ENCODE data around the gene KLF16.
A peak's percentile ranks its signal among the peaks of the same experiment; 100 is the strongest.

Gene KLF16

GRCh38 chr19:1854542-1855039 lies 8.8 kb downstream of the KLF16 start:
- H3K27ac ChIP-seq = peak overlapping the region; percentile 93
- no peak for TF ChIP-seq CTCF (IDR thresholded peaks at IDR 0.05)
- no peak for TF ChIP-seq ZFX (IDR thresholded peaks at IDR 0.05; ENCODE audit: borderline replicate concordance)

GRCh38 chr19:1854039-1854541 lies 9.3 kb downstream of the KLF16 start:
- H3K27ac ChIP-seq = peak overlapping the region; percentile 93

GRCh38 chr19:1853295-1854038 lies 9.9 kb downstream of the KLF16 start:
- H3K27ac ChIP-seq = peak overlapping the region; percentile 93
- TF ChIP-seq ZFX (IDR thresholded peaks at IDR 0.05; ENCODE audit: borderline replicate concordance) (no peak), CTCF (IDR thresholded peaks at IDR 0.05) (peak; percentile 97)

More at GRCh38 chr19:1854039-1854541, 9.3 kb downstream of the KLF16 start:
- TF ChIP-seq CTCF (IDR thresholded peaks at IDR 0.05) = no peak
- TF ChIP-seq ZFX (IDR thresholded peaks at IDR 0.05; ENCODE audit: borderline replicate concordance) = no peak

GRCh38 chr19:1852581-1853128 lies 10.7 kb downstream of the KLF16 start:
- TF ChIP-seq CTCF (IDR thresholded peaks at IDR 0.05) = no peak
- no peak for TF ChIP-seq ZFX (IDR thresholded peaks at IDR 0.05; ENCODE audit: borderline replicate concordance)

GRCh38 chr19:1851654-1852580 lies 11.5 kb downstream of the KLF16 start:
- H3K27ac ChIP-seq = peak overlapping the region; percentile 93; the same call in 1 of the 2 replicates
- TF ChIP-seq ZFX (IDR thresholded peaks at IDR 0.05; ENCODE audit: borderline replicate concordance) = no peak
- no peak for TF ChIP-seq CTCF (IDR thresholded peaks at IDR 0.05)

More at GRCh38 chr19:1852581-1853128, 10.7 kb downstream of the KLF16 start:
- H3K27ac ChIP-seq = peak overlapping the region; percentile 93

GRCh38 chr19:1850809-1851653 lies 12.3 kb downstream of the KLF16 start:
- H3K27ac ChIP-seq = peak overlapping the region; percentile 30
- TF ChIP-seq CTCF (IDR thresholded peaks at IDR 0.05) = peak; percentile 23
- no peak for TF ChIP-seq ZFX (IDR thresholded peaks at IDR 0.05; ENCODE audit: borderline replicate concordance)
